SU-DHL-6 (cell line): ENCODE measurements around the gene CHD1L.
"Not testable (repeated sequence)": the region's sequence is repeated elsewhere in the genome, so short reads cannot be mapped to it uniquely, and the experiment has no call there.

Experiments
- H2AFZ ChIP-seq: fragments of 200-600 bp; sonication (generic); 2 replicates; pipeline ENCODE4 v1.6.1; 2014; ENCODE audit warnings: low read depth, mild to moderate bottlenecking, moderate library complexity, mixed read lengths, antibody characterized with exemption, low read length; ENCODE audit not compliant: severe bottlenecking
- H3F3A ChIP-seq: fragments of 200-600 bp; shearing (Covaris generic); 2 replicates; pipeline ENCODE4 v1.6.0; 2016; ENCODE audit warnings: antibody characterized with exemption, mild to moderate bottlenecking; ENCODE audit not compliant: insufficient read depth
- H3K27ac ChIP-seq: fragments of 200-600 bp; sonication (generic); 2 replicates; pipeline ENCODE4 v1.5.1; 2016; ENCODE audit warnings: low read depth, mild to moderate bottlenecking, low read length, moderate library complexity, mixed read lengths
- H3K27me3 ChIP-seq: fragments of 200-600 bp; sonication (generic), shearing (Covaris generic); 2 replicates; pipeline ENCODE4 v1.6.0; 2014; ENCODE audit warnings: mild to moderate bottlenecking, low read length
- H3K36me3 ChIP-seq: fragments of 200-600 bp; sonication (generic); 2 replicates; pipeline ENCODE4 v1.6.1; 2014; ENCODE audit warnings: mild to moderate bottlenecking, low read length, mixed read lengths
- H3K4me2 ChIP-seq: fragments of 300-600, 200-600 bp; shearing (Covaris generic), sonication (generic); 2 replicates; pipeline ENCODE4 v1.6.0; 2014; ENCODE audit warnings: low read length, low read depth, mild to moderate bottlenecking; ENCODE audit not compliant: poor library complexity, severe bottlenecking
- H3K4me3 ChIP-seq: fragments of 200-600 bp; sonication (generic); 2 replicates; pipeline ENCODE4 v1.5.1; 2014; ENCODE audit warnings: antibody characterized with exemption, low read length, mild to moderate bottlenecking, mixed read lengths; ENCODE audit not compliant: insufficient read depth, poor library complexity, severe bottlenecking
- H3K79me2 ChIP-seq: fragments of 200-600 bp; sonication (generic); 2 replicates; pipeline ENCODE4 v1.6.1; 2014; ENCODE audit warnings: mild to moderate bottlenecking, low read length, moderate library complexity; ENCODE audit not compliant: insufficient read depth
- H3K9ac ChIP-seq: fragments of 200-600 bp; sonication (generic); 2 replicates; pipeline ENCODE4 v1.7.0; 2014; ENCODE audit warnings: mild to moderate bottlenecking, low read length
- H3K9me2 ChIP-seq: fragments of 200-600 bp; sonication (generic); replicated peaks from 2 replicates; pipeline ENCODE4 v1.6.1; 2014; ENCODE audit warnings: low read length; ENCODE audit not compliant: insufficient read depth
- H3K9me3 ChIP-seq: fragments of 200-600 bp; sonication (generic); 2 replicates; pipeline ENCODE4 v1.6.1; 2014; ENCODE audit warnings: low read length, mixed read lengths; ENCODE audit not compliant: insufficient read depth
- H4K20me1 ChIP-seq: fragments of 200-600 bp; sonication (generic); 2 replicates; pipeline ENCODE4 v1.6.1; 2014; ENCODE audit warnings: low read depth, mild to moderate bottlenecking, antibody characterized with exemption, low read length, moderate library complexity, mixed read lengths
- CTCF ChIP-seq: fragments of 200-600 bp; sonication (generic); IDR thresholded peaks from one replicate; pipeline ENCODE4 v1.5.1; 2017; ENCODE audit warnings: antibody characterized with exemption, mild to moderate bottlenecking, low read length, moderate library complexity; ENCODE audit not compliant: insufficient read depth, poor library complexity, severe bottlenecking
- EZH2phosphoT487 ChIP-seq: fragments of 200-600 bp; sonication (generic), shearing (Covaris generic); conservative IDR thresholded peaks from 2 replicates; pipeline ENCODE4 v1.6.1; 2018; ENCODE audit warnings: mild to moderate bottlenecking, antibody characterized with exemption, low read length, moderate library complexity, mixed read lengths

CHD1L gene

GRCh38 chr1:147238053-147238902 lies 4.2 kb upstream of the CHD1L start:
- Histone ChIP-seq H3K36me3 (no peaks in the 10 kb centered on the region), H4K20me1 (no peaks in the 10 kb centered on the region), H3K4me3 (no peak overlapping the region), H3K9me2 (no peaks in the 10 kb centered on the region), H2AFZ (no peak overlapping the region), H3K27me3 (no peaks in the 10 kb centered on the region), H3K27ac (no peak overlapping the region), H3K4me2 (no peak overlapping the region), H3F3A (no peaks in the 10 kb centered on the region), H3K9me3 (peaks cover 15% of the 10 kb centered on the region; the same call in 1 of the 2 replicates), H3K79me2 (peaks cover 5% of the 10 kb centered on the region; the same call in 1 of the 2 replicates), H3K9ac (no peak overlapping the region)
- TF ChIP-seq CTCF (no peak), EZH2phosphoT487 (no peak)

- H4K20me1 ChIP-seq = 0 out of 2 replicates have a peak, but pooled peaks cover 4% of the 10 kb centered on the region
- H3K79me2 ChIP-seq = peaks cover 14% of the 10 kb centered on the region
- no peak for TF ChIP-seq EZH2phosphoT487
- no peak overlapping the region for H3K4me3 ChIP-seq
- H3K9ac ChIP-seq = no peak overlapping the region
- H2AFZ ChIP-seq = no peak overlapping the region
- H3K27me3 ChIP-seq = no peaks in the 10 kb centered on the region
- no peaks in the 10 kb centered on the region for H3K36me3 ChIP-seq
- no peak overlapping the region for H3K4me2 ChIP-seq
- no peaks in the 10 kb centered on the region for H3F3A ChIP-seq
- no peak overlapping the region for H3K27ac ChIP-seq
- H3K9me3 ChIP-seq = peaks cover 15% of the 10 kb centered on the region; the same call in 1 of the 2 replicates
- H3K9me2 ChIP-seq = no peaks in the 10 kb centered on the region
Measured at GRCh38 chr1:147238925-147239820, 3.3 kb upstream of the CHD1L start.

GRCh38 chr1:147240131-147240721 lies 2.3 kb upstream of the CHD1L start:
- not testable (repeated sequence) for H3F3A ChIP-seq, H3K9ac ChIP-seq, H2AFZ ChIP-seq, H3K27me3 ChIP-seq, H3K9me2 ChIP-seq, H3K27ac ChIP-seq, H3K4me3 ChIP-seq, H3K4me2 ChIP-seq, H3K36me3 ChIP-seq
- H3K79me2 ChIP-seq = peaks cover 24% of the 10 kb centered on the region
- peaks cover 15% of the 10 kb centered on the region; the same call in 1 of the 2 replicates for H3K9me3 ChIP-seq
- H4K20me1 ChIP-seq = peaks cover 10% of the 10 kb centered on the region; the same call in 1 of the 2 replicates

- Histone ChIP-seq H3K27ac (no peak overlapping the region), H4K20me1 (peaks cover 20% of the 10 kb centered on the region), H3K9me3 (peaks cover 2% of the 10 kb centered on the region; the same call in 1 of the 2 replicates), H3K4me3 (no peak overlapping the region), H3K79me2 (peaks cover 42% of the 10 kb centered on the region), H3K9me2 (no peaks in the 10 kb centered on the region), H2AFZ (peak overlapping the region; percentile 73), H3K4me2 (peak overlapping the region; percentile 51), H3F3A (no peaks in the 10 kb centered on the region), H3K9ac (peak overlapping the region; percentile 97), H3K27me3 (no peaks in the 10 kb centered on the region), H3K36me3 (0 out of 2 replicates have a peak, but pooled peaks cover 4% of the 10 kb centered on the region)
- no peak for TF ChIP-seq EZH2phosphoT487
- no peak for TF ChIP-seq CTCF
Measured at GRCh38 chr1:147241934-147242448, 493 bp upstream of the CHD1L start.
